Measurements from ENCODE around the gene CINP. TPM values are rescaled to one million over a fixed set of nuclear protein-coding genes. Genes with fewer than 3 reads are reported as not detected.

CINP gene
- total and polyA plus RNA-seq, 2 of the 8 experiments (the other 6 are each of a cell fraction or from before 2014, with no cell fraction given), result 47.8 to 51.6 TPM

GRCh38 chr14:102351023-102351422 lies 11.7 kb downstream of the CINP start:
- H3K56ac ChIP-seq (replicated peaks; ENCODE audit: insufficient read length, low read depth, low read length), result no peak overlapping the region
- no peak for FAIRE-seq
- H3K9me3 ChIP-seq (ENCODE audit: insufficient read depth in 2 of 2, low read depth in 1 of 2, low read length in 1 of 2), result no peaks in the 10 kb centered on the region
- H3K36me3 ChIP-seq (ENCODE audit: control insufficient read depth in 2 of 4, insufficient read depth in 4 of 4, low read length in 3 of 4), result peaks cover 2 to 25% (median 16%) of the 10 kb centered on the region in 4 experiments; a peak in 6 of 8 replicates
- no peak overlapping the region for H4K5ac ChIP-seq (ENCODE audit: insufficient read length, low read depth, low read length)
- no peaks in the 10 kb centered on the region for H3K23me2 ChIP-seq (ENCODE audit: low read depth, low read length)
- POLR2A ChIA-PET (ENCODE audit: partially characterized antibody), result interaction anchor here (1.1 to 2.1 kb wide), 3 partner anchors 9 to 12 kb away, joined by 3 to 8 read pairs (median 3); partner anchors contain the start of genes CINP and TECPR2
- H3K79me1 ChIP-seq (ENCODE audit: low read depth, low read length), result no peaks in the 10 kb centered on the region
- H3K14ac ChIP-seq (ENCODE audit: insufficient read length), result no peak overlapping the region
- no peak overlapping the region for H3K4me2 ChIP-seq (ENCODE audit: insufficient read depth in 1 of 2, low read depth in 2 of 2, low read length in 2 of 2)
- no peak overlapping the region for H2AFZ ChIP-seq (ENCODE audit: low read length)
- H2BK20ac ChIP-seq (ENCODE audit: low read length), result no peak overlapping the region
- H3K79me2 ChIP-seq (ENCODE audit: control insufficient read depth in 1 of 2, insufficient read depth in 2 of 2, low read length in 2 of 2), result no peaks in the 10 kb centered on the region
- no peak overlapping the region for H3K18ac ChIP-seq (ENCODE audit: extremely low read depth, low read length)
- H3K27ac ChIP-seq (ENCODE audit: low read depth, low read length), result no peak overlapping the region
- H3K4me1 ChIP-seq (replicated peaks in 1 of 4; ENCODE audit: control insufficient read depth in 3 of 4, insufficient read depth in 4 of 4, low read length in 3 of 4), result no peaks in the 10 kb centered on the region
- no peak overlapping the region for H2BK15ac ChIP-seq (ENCODE audit: low read length)
- no peak overlapping the region for H2BK5ac ChIP-seq (ENCODE audit: low read depth, low read length)
- no peak overlapping the region for H4K91ac ChIP-seq (replicated peaks; ENCODE audit: insufficient read length, low read length)
- H4K20me1 ChIP-seq (replicated peaks in 1 of 2; ENCODE audit: control insufficient read depth in 1 of 2, insufficient read depth in 2 of 2, low read length in 2 of 2), result no peaks in the 10 kb centered on the region
- 90% methylated on average over 10 of the region's 10 CpGs; no CpG with 5 or more reads in 1 of the 2 experiments for WGBS, 2 experiments (ENCODE audit: extremely low coverage in 1 of 2, insufficient coverage in 1 of 2, insufficient read length in 1 of 2, insufficient replicate concordance in 2 of 2, low coverage in 1 of 2, low lambda C conversion rate in 2 of 2, missing lambda C conversion rate in 1 of 2)
- H3K23ac ChIP-seq (ENCODE audit: insufficient read length), result no peak overlapping the region
- H2BK12ac ChIP-seq (ENCODE audit: low read depth, low read length), result no peak overlapping the region
- no peak overlapping the region for H3K4me3 ChIP-seq (ENCODE audit: extremely low read depth in 1 of 4, insufficient read depth in 2 of 4, low read depth in 3 of 4, low read length in 4 of 4)
- H4K8ac ChIP-seq (ENCODE audit: extremely low read depth, insufficient read depth, low read length), result no peak overlapping the region
- H3K27me3 ChIP-seq (replicated peaks in 1 of 4; ENCODE audit: control insufficient read depth in 3 of 4, extremely low read depth in 1 of 4, insufficient read depth in 3 of 4, low read length in 3 of 4), result no peaks in the 10 kb centered on the region
- no peak overlapping the region for H2BK120ac ChIP-seq (replicated peaks; ENCODE audit: low read depth, low read length)
- H2AK5ac ChIP-seq (ENCODE audit: low read depth, low read length), result no peak overlapping the region
- DNase-seq (ENCODE audit: low read depth in 1 of 2, low spot score in 2 of 2), result no peak
- CTCF ChIA-PET (ENCODE audit: partially characterized antibody), result interaction anchor here (1.3 kb wide), 1 partner anchor 69 kb away, joined by 3 read pairs; no protein-coding TSS in a partner anchor
- no peak overlapping the region for H3K4ac ChIP-seq (replicated peaks; ENCODE audit: insufficient read length, low read depth, low read length)
- no peak overlapping the region for H3K9ac ChIP-seq (replicated peaks in 1 of 4; ENCODE audit: extremely low read depth in 1 of 4, low read depth in 3 of 4, low read length in 3 of 4)
- TF ChIP-seq ZNF274 (IDR thresholded peaks at IDR 0.05; ENCODE audit: borderline replicate concordance, extremely low read depth, low read length) (no peak), CBX8 (IDR thresholded peaks at IDR 0.05; ENCODE audit: borderline replicate concordance, low read depth, low read length) (no peak), CTCF (IDR thresholded peaks at IDR 0.05; ENCODE audit: control extremely low read depth in 1 of 3, insufficient read depth in 1 of 3, low read depth in 1 of 3, low read length in 3 of 3) (no peak), EZH2 (IDR thresholded peaks at IDR 0.05; ENCODE audit: low read depth, low read length, severe bottlenecking) (no peak), SP2 (IDR thresholded peaks at IDR 0.05; ENCODE audit: low read length) (no peak), SP1 (IDR thresholded peaks at IDR 0.05; ENCODE audit: low read depth, low read length) (no peak)
